NCI-H146 treated with DMSO at 0.1 percent for 48 hours (cell line): ENCODE measurements around the gene CAB39L.

ENCODE experiments used
- DNase-seq: peaks from one replicate; lab custom pipeline; 2025; ENCODE audit not compliant: unreplicated experiment; lab: John Stamatoyannopoulos, UW

The CAB39L gene

GRCh38 chr13:49443704-49444523, at the start of gene CAB39L, which contains the start of gene SETDB2:
Gene CAB39L (minus strand): TSS chr13:49444064. CDS start chr13:49382910, 61,154 bp downstream.
Gene SETDB2 (plus strand): TSS chr13:49444274. CDS start chr13:49451894, 7,620 bp downstream.
- DNase-seq, result peak; percentile 98

- DNase-seq, result no peak
Observed at GRCh38 chr13:49488563-49488962, 44.7 kb upstream of the CAB39L start.

- no peak for DNase-seq
Observed at GRCh38 chr13:49481788-49482187, 37.9 kb upstream of the CAB39L start.

- no peak for DNase-seq
Observed at GRCh38 chr13:49476529-49476928, 32.7 kb upstream of the CAB39L start.

GRCh38 chr13:49472186-49472585, 28.3 kb upstream of the CAB39L start:
- no peak for DNase-seq

GRCh38 chr13:49466292-49466838, 22.5 kb upstream of the CAB39L start:
- no peak for DNase-seq

- DNase-seq, result no peak
Observed at GRCh38 chr13:49464621-49465325, 20.9 kb upstream of the CAB39L start.

- DNase-seq, result no peak
Observed at GRCh38 chr13:49464085-49464484, 20.2 kb upstream of the CAB39L start.

- DNase-seq, result no peak
Observed at GRCh38 chr13:49459580-49459979, 15.7 kb upstream of the CAB39L start.

- DNase-seq, result no peak
Observed at GRCh38 chr13:49457221-49457620, 13.4 kb upstream of the CAB39L start.

- no peak for DNase-seq
Observed at GRCh38 chr13:49456156-49456555, 12.3 kb upstream of the CAB39L start.

- DNase-seq, result no peak
Observed at GRCh38 chr13:49455007-49455398, 11.1 kb upstream of the CAB39L start.

- no peak for DNase-seq
Observed at GRCh38 chr13:49454388-49455006, 10.6 kb upstream of the CAB39L start.

GRCh38 chr13:49453465-49453864, 9.6 kb upstream of the CAB39L start:
- no peak for DNase-seq

GRCh38 chr13:49452725-49453457, 9.0 kb upstream of the CAB39L start:
- no peak for DNase-seq

GRCh38 chr13:49450105-49450819, 6.4 kb upstream of the CAB39L start:
- DNase-seq, result no peak

GRCh38 chr13:49448753-49449152, 4.9 kb upstream of the CAB39L start:
- no peak for DNase-seq

GRCh38 chr13:49446473-49446872, 2.6 kb upstream of the CAB39L start:
- DNase-seq, result no peak

GRCh38 chr13:49444524-49445395, 896 bp upstream of the CAB39L start:
- DNase-seq, result peak; percentile 57
